Calu3 (cell line): ENCODE data around the gene TNRC6A. TPM values are rescaled to one million over a fixed set of nuclear protein-coding genes. Genes with fewer than 3 reads are reported as not detected.
"Not testable (repeated sequence)": the region's sequence is repeated elsewhere in the genome, so short reads cannot be mapped to it uniquely, and the experiment has no call there.

ENCODE experiments used
- BruUV-seq: library from RNA; stranded (reverse); fragments of 400-500 nt; replicated peaks from 2 replicates; lab custom pipeline; 2021; lab: Mats Ljungman, UMichigan
- CTCF ChIA-PET: fragments of 300-600 bp; sonication (Branson Sonifier 250); formaldehyde crosslinking; loops from one replicate; lab custom pipeline; 2022; ENCODE audit warnings: antibody characterized with exemption; lab: Charles Lee
- DNase-seq: peaks from one replicate; pipeline ENCODE4 v3.0.0; 2022
- H3K27ac Mint-ChIP-seq: one replicate; pipeline ENCODE4 v1.8.0; 2022; ENCODE audit warnings: mixed read lengths; ENCODE audit not compliant: unreplicated experiment
- H3K27me3 Mint-ChIP-seq: one replicate; pipeline ENCODE4 v1.8.0; 2022; ENCODE audit warnings: mixed read lengths; ENCODE audit not compliant: unreplicated experiment
- H3K36me3 Mint-ChIP-seq: one replicate; pipeline ENCODE4 v1.8.0; 2022; ENCODE audit warnings: mild to moderate bottlenecking, moderate library complexity, mixed read lengths; ENCODE audit not compliant: insufficient read depth, unreplicated experiment
- H3K4me1 Mint-ChIP-seq: one replicate; pipeline ENCODE4 v1.8.0; 2022; ENCODE audit warnings: mild to moderate bottlenecking, low read depth, mixed read lengths; ENCODE audit not compliant: unreplicated experiment
- H3K4me3 Mint-ChIP-seq: one replicate; pipeline ENCODE4 v1.8.0; 2022; ENCODE audit warnings: mild to moderate bottlenecking, low read depth, moderate library complexity, mixed read lengths; ENCODE audit not compliant: unreplicated experiment
- H3K9me3 Mint-ChIP-seq: one replicate; pipeline ENCODE4 v1.8.0; 2022; ENCODE audit warnings: low read depth, mixed read lengths; ENCODE audit not compliant: unreplicated experiment
- intact Hi-C: fragments of 100-400 bp; cut with micrococcal nuclease; formaldehyde crosslinking; loops from one replicate; pipeline ENCODE4 v1.10.0; 2022; ENCODE audit not compliant: unreplicated experiment
- total RNA-seq: library from RNA; stranded (reverse); gene quantifications from 2 replicates; pipeline ENCODE4 v1.2.3, GENCODE V29; 2022
- TF ChIP-seq, protein P1 (sequence below): fragments of 200-600 bp; IDR thresholded peaks from one replicate; pipeline ENCODE4 v1.8.0; 2022; ENCODE audit warnings: antibody characterized with exemption; ENCODE audit not compliant: unreplicated experiment

Gene TNRC6A
- total RNA-seq, 1 experiment from 2014 or later = 60.1 TPM

DNA sequence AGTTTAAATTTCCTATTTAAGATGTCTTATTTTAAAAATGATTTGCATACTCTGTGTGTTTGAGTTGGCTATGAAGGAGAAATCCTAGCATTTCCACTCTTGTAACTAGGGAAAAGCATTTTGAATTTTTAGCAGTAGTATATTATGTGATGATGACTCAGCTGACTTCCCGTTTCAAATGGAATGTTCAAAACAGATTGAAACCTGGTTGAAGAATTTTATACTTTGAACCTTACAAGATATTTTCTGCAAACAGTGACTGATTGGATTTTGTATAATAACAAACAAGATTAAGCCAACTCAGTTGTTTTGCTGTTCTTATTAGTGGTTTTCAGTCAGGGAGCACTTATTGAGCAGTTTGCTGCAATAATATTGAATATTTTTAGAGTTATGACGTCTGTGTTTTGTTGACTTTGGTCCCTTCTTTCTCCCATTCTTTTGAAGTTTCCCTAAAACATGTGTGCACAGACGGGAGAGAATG lies 8.0 kb downstream of the TNRC6A start:
- intact Hi-C loops = loop anchor here (5.0 kb wide), 1 partner anchor 195 kb away; no protein-coding TSS in a partner anchor
- H3K4me1 Mint-ChIP-seq = peaks cover 40% of the 10 kb centered on the region
- TF ChIP-seq, protein P1, sequence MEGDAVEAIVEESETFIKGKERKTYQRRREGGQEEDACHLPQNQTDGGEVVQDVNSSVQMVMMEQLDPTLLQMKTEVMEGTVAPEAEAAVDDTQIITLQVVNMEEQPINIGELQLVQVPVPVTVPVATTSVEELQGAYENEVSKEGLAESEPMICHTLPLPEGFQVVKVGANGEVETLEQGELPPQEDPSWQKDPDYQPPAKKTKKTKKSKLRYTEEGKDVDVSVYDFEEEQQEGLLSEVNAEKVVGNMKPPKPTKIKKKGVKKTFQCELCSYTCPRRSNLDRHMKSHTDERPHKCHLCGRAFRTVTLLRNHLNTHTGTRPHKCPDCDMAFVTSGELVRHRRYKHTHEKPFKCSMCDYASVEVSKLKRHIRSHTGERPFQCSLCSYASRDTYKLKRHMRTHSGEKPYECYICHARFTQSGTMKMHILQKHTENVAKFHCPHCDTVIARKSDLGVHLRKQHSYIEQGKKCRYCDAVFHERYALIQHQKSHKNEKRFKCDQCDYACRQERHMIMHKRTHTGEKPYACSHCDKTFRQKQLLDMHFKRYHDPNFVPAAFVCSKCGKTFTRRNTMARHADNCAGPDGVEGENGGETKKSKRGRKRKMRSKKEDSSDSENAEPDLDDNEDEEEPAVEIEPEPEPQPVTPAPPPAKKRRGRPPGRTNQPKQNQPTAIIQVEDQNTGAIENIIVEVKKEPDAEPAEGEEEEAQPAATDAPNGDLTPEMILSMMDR = no peak
- H3K9me3 Mint-ChIP-seq = no peaks in the 10 kb centered on the region
- peak overlapping the region; percentile 11 for H3K27ac Mint-ChIP-seq
- H3K36me3 Mint-ChIP-seq = peaks cover 29% of the 10 kb centered on the region
- H3K27me3 Mint-ChIP-seq = no peaks in the 10 kb centered on the region
- no TSS peak for BruUV-seq
- CTCF ChIA-PET = interaction anchor here (0.6 to 1.2 kb wide), 3 partner anchors 9 to 180 kb away, joined by 3 read pairs; no protein-coding TSS in a partner anchor
- DNase-seq = no peak
- no peak overlapping the region for H3K4me3 Mint-ChIP-seq

DNA sequence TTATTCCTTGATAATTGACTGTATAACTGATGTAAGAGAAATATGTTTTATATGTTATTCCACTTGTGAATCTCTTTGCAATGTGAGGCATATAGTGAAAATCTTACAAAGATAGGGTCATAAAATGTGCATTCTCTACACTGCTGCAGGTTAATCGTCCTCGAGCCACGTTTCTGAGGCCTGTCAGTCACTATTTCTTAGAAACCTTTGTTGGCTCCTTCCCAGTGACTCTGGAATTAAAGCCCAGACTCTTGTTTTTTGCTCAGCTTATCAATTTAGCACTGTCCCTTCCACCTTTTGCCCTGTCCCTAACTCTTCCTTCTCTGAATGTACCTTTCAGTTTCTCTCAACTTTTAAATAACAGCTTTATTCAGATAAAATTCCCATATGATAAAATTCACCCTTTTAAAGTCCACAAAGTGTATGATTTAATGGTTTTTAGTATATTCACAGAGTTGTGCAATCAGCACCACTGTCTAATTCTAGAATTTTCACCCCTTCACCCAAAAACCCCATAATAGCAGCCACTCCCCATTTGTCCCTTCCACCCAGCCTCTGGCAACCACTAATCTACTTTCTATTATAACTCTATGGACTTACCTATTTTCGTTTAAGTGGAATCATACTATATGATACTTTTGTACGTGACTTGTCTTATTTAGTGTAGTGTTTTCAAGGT lies 8.6 kb downstream of the TNRC6A start:
- CTCF ChIA-PET = interaction anchor here (0.6 to 1.2 kb wide), 2 partner anchors 63 to 180 kb away, joined by 3 read pairs; no protein-coding TSS in a partner anchor
- intact Hi-C loops = loop anchor here (5.0 kb wide), 1 partner anchor 196 kb away; no protein-coding TSS in a partner anchor
- Mint-ChIP-seq H3K4me1 (peaks cover 38% of the 10 kb centered on the region), H3K9me3 (no peaks in the 10 kb centered on the region), H3K27ac (peak overlapping the region; percentile 11), H3K4me3 (no peak overlapping the region), H3K36me3 (peaks cover 26% of the 10 kb centered on the region), H3K27me3 (no peaks in the 10 kb centered on the region)
- no peak for DNase-seq
- no TSS peak for BruUV-seq
- TF ChIP-seq, protein P1 = no peak

DNA sequence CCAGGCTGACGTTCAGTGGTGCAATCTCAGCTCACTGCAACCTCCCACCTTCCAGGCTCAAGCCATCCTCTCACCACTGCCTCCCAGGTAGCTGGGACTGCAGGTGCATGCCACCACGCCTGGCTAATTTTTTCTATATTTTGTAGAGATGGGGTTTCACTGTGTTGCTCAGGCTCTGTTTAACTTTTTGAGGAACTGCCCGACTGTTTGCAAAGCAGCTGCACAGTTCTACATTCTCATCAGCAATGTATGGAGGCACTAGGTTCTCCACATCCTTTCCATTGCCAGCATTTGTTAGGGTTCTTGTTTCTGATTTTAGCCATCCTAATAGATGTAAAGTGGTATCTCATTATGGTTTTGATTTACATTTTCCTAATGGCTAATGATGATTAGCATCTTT lies 9.4 kb downstream of the TNRC6A start:
- BruUV-seq = no TSS peak
- no peaks in the 10 kb centered on the region for H3K27me3 Mint-ChIP-seq
- TF ChIP-seq, protein P1 = no peak
- CTCF ChIA-PET = no interaction called here
- intact Hi-C loops = loop anchor here (5.0 kb wide), 1 partner anchor 197 kb away; no protein-coding TSS in a partner anchor
- no peak overlapping the region for H3K4me3 Mint-ChIP-seq
- no peak for DNase-seq
- no peak overlapping the region for H3K27ac Mint-ChIP-seq
- H3K4me1 Mint-ChIP-seq = peaks cover 29% of the 10 kb centered on the region
- no peaks in the 10 kb centered on the region for H3K9me3 Mint-ChIP-seq
- peaks cover 17% of the 10 kb centered on the region for H3K36me3 Mint-ChIP-seq

DNA sequence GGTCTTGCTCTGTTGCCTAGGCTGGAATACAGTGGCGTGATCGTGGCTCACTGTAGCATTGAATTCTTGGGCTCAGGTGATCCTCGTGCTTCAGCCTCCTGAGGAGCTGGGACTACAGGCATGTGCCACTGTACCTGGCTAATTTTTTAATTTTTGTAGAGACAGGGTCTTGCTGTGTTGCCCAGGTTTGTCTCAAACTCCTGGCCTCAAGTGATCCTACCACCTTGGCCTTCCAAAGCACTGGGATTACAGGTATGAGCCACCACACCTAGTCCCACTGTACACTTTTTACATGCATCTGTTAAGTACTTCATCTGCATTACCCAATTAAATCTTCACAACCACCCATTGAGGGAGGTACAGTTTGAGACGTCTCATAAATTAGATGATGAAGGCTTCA lies 12.4 kb downstream of the TNRC6A start:
- TF ChIP-seq, protein P1 = no peak
- CTCF ChIA-PET = no interaction called here
- Mint-ChIP-seq H3K4me1 (peaks cover 33% of the 10 kb centered on the region), H3K4me3 (no peak overlapping the region), H3K27ac (no peak overlapping the region), H3K9me3 (no peaks in the 10 kb centered on the region), H3K36me3 (peaks cover 23% of the 10 kb centered on the region), H3K27me3 (no peaks in the 10 kb centered on the region)
- no TSS peak for BruUV-seq
- intact Hi-C loops = no loop called here
- no peak for DNase-seq

DNA sequence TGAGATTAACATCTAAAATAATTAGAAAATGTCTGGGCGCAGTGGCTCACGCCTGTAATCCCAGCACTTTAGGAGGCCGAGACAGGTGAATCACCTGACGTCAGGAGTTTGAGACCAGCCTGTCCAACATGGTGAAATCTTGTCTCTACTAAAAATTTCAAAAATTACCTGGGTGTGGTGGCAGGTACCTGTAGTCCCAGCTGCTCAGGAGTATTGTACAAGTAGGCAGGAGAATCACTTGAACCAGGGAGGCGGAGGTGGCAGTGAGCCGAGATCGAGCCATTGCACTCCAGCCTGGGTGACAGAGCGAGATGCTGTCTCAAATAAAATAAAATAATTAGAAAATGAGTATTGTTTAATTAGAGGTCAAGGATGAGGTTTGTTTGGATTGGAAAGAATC lies 13.2 kb downstream of the TNRC6A start:
- peaks cover 23% of the 10 kb centered on the region for H3K36me3 Mint-ChIP-seq

More for the DNA sequence above, 13.2 kb downstream of the TNRC6A start:
- H3K27me3 Mint-ChIP-seq, H3K4me3 Mint-ChIP-seq, DNase-seq, H3K27ac Mint-ChIP-seq, intact Hi-C loops, CTCF ChIA-PET, BruUV-seq, H3K9me3 Mint-ChIP-seq: not testable (repeated sequence)
- peaks cover 34% of the 10 kb centered on the region for H3K4me1 Mint-ChIP-seq
